HepG2 (cell line): ENCODE data around the gene CTXN1. TPM values are rescaled to one million over a fixed set of nuclear protein-coding genes. Genes with fewer than 3 reads are reported as not detected.

ENCODE experiments used
- CCAR2 ChIP-seq: fragments of 200-400 bp; formaldehyde crosslinking; optimal IDR thresholded peaks from 2 replicates; pipeline ENCODE3; 2018; ENCODE audit warnings: low read depth, mild to moderate bottlenecking, low read length, moderate library complexity
- CEBPB ChIP-seq: IDR thresholded peaks from 2 replicates; pipeline ENCODE4 v1.6.1; 2011; ENCODE audit warnings: low read depth, low read length, improper control_type of control experiment, borderline replicate concordance
- EEA1 ChIP-seq: sonication (generic); formaldehyde crosslinking; IDR thresholded peaks from 2 replicates; pipeline ENCODE4 v1.5.1; 2020; ENCODE audit warnings: mild to moderate bottlenecking, missing genetic modification reagents, borderline replicate concordance
- HDAC2 ChIP-seq: sonication (generic); formaldehyde crosslinking; IDR thresholded peaks from 2 replicates; pipeline ENCODE4 v1.4.0; 2020; ENCODE audit warnings: missing genetic modification reagents
- HNRNPUL1 ChIP-seq: fragments of 200-400 bp; formaldehyde crosslinking; IDR thresholded peaks from 2 replicates; pipeline ENCODE4 v1.6.1; 2017; ENCODE audit warnings: low read depth, mild to moderate bottlenecking, low read length, moderate library complexity
- HOMEZ ChIP-seq: IDR thresholded peaks from 2 replicates; pipeline ENCODE4 v1.6.1; 2016; ENCODE audit warnings: low read depth
- HOXA3 ChIP-seq: sonication (generic); formaldehyde crosslinking; IDR thresholded peaks from 2 replicates; pipeline ENCODE4 v1.5.0; 2020; ENCODE audit warnings: missing genetic modification reagents
- IRX3 ChIP-seq: sonication (generic); formaldehyde crosslinking; IDR thresholded peaks from 2 replicates; pipeline ENCODE4 v1.8.1; 2023; ENCODE audit warnings: mild to moderate bottlenecking, low read depth, missing genetic modification reagents, borderline replicate concordance
- MAZ ChIP-seq, 2 experiments: sonication (generic) in 1 of 2; formaldehyde crosslinking in 1 of 2; IDR thresholded peaks; 2 replicates each; pipeline versions ENCODE4 v1.5.0 to v1.6.1; 2012 to 2020; ENCODE audit warnings: low read depth in 2 of 2, mild to moderate bottlenecking in 2 of 2, borderline replicate concordance in 1 of 2, improper control_type of control experiment in 1 of 2, low read length in 1 of 2, missing genetic modification reagents in 1 of 2, moderate library complexity in 1 of 2
- MXD3 ChIP-seq: IDR thresholded peaks from 2 replicates; pipeline ENCODE4 v1.6.1; 2016; ENCODE audit warnings: mild to moderate bottlenecking, missing biosample characterization, missing genetic modification reagents
- PLRG1 ChIP-seq: fragments of 450-650 bp; conservative IDR thresholded peaks from 2 replicates; pipeline ENCODE4 v1.6.1; 2016
- SALL1 ChIP-seq: sonication (generic); formaldehyde crosslinking; IDR thresholded peaks from 2 replicates; pipeline ENCODE4 v1.8.0; 2022; ENCODE audit warnings: mild to moderate bottlenecking, missing genetic modification reagents
- SIX4 ChIP-seq: sonication (generic); formaldehyde crosslinking; IDR thresholded peaks from 2 replicates; pipeline ENCODE4 v1.4.0; 2020; ENCODE audit warnings: missing genetic modification reagents
- TBL1XR1 ChIP-seq: fragments of 150-350 bp; IDR thresholded peaks from 2 replicates; pipeline ENCODE4 v1.6.1; 2014; ENCODE audit warnings: borderline replicate concordance, low read length; ENCODE audit not compliant: partially characterized antibody
- ZBTB25 ChIP-seq: IDR thresholded peaks from 2 replicates; pipeline ENCODE4 v1.6.1; 2018; ENCODE audit warnings: missing genetic modification reagents
- ZNF274 ChIP-seq: sonication (generic); formaldehyde crosslinking; IDR thresholded peaks from 2 replicates; pipeline ENCODE4 v1.5.1; 2020; ENCODE audit warnings: mild to moderate bottlenecking, missing genetic modification reagents
- ZNF333 ChIP-seq: sonication (generic); formaldehyde crosslinking; IDR thresholded peaks from 2 replicates; pipeline ENCODE4 v1.4.0; 2020; ENCODE audit warnings: mild to moderate bottlenecking, missing genetic modification reagents, borderline replicate concordance
- ZNF558 ChIP-seq: sonication (generic); formaldehyde crosslinking; IDR thresholded peaks from 2 replicates; pipeline ENCODE4 v1.9.0; 2022; ENCODE audit warnings: mild to moderate bottlenecking, missing genetic modification reagents, borderline replicate concordance
- ZNF609 ChIP-seq: sonication (generic); formaldehyde crosslinking; IDR thresholded peaks from 2 replicates; pipeline ENCODE4 v1.4.0; 2020; ENCODE audit warnings: mild to moderate bottlenecking, missing genetic modification reagents, borderline replicate concordance
- ZNF776 ChIP-seq: sonication (generic); formaldehyde crosslinking; IDR thresholded peaks from 2 replicates; pipeline ENCODE4 v1.4.0; 2020; ENCODE audit warnings: mild to moderate bottlenecking, missing genetic modification reagents
- ZSCAN31 ChIP-seq: sonication (generic); formaldehyde crosslinking; IDR thresholded peaks from 2 replicates; pipeline ENCODE4 v1.5.0; 2020; ENCODE audit warnings: low read depth, mild to moderate bottlenecking, missing genetic modification reagents
- polyA plus RNA-seq, 8 experiments: library from polyadenylated mRNA; depleted of rRNA in 3 of 8; stranded (reverse) in 7 of 8; unstranded in 1 of 8; fragments of >200 nt; fragmentation: Illumina TruSeq in 4 of 8; extraction: Trizol in 4 of 8; gene quantifications; 2 replicates each; pipeline versions ENCODE4 v1.2.1 to v1.2.3, GENCODE V29; 2011 to 2016; ENCODE audit warnings: low read depth in 4 of 8, missing spikeins in 1 of 8, mixed read lengths in 1 of 8; ENCODE audit not compliant: insufficient read depth in 1 of 8
- total RNA-seq, 5 experiments: library from RNA; depleted of rRNA; stranded (reverse); fragments of >200 nt; fragmentation: Illumina TruSeq; extraction: Trizol; gene quantifications; 2 replicates each; pipeline ENCODE4 v1.2.3, GENCODE V29; 2016; ENCODE audit warnings: low read depth in 1 of 5

Gene CTXN1
- total and polyA plus RNA-seq, 2 of the 13 experiments (the other 11 are each of a cell fraction or from before 2014, with no cell fraction given), result 0.11 TPM; not detected in 1

- no peak for TF ChIP-seq PLRG1
- TF ChIP-seq ZNF776, result peak; percentile 77; the same call in 1 of the 2 replicates
- TF ChIP-seq IRX3 (CRISPR knock-in tag), result no peak
- no peak for TF ChIP-seq ZSCAN31 (CRISPR knock-in tag)
- peak; percentile 75 for TF ChIP-seq HOXA3 (CRISPR knock-in tag)
- no peak for TF ChIP-seq CEBPB
- 0 out of 2 replicates have a peak, but pooled peaks have one; percentile 9 for TF ChIP-seq ZNF609 (CRISPR knock-in tag)
- no peak; the same call in 1 of the 2 replicates for TF ChIP-seq ZNF558 (CRISPR knock-in tag)
- TF ChIP-seq EEA1, result peak; percentile 63; the same call in 1 of the 2 replicates
- no peak for TF ChIP-seq MXD3 (CRISPR knock-in tag)
- TF ChIP-seq HOMEZ (CRISPR knock-in tag), result no peak
- TF ChIP-seq CCAR2, result no peak
- no peak for TF ChIP-seq ZBTB25
- TF ChIP-seq ZNF274 (CRISPR knock-in tag), result no peak; the same call in 1 of the 2 replicates
- TF ChIP-seq SALL1 (CRISPR knock-in tag), result peak; percentile 32; the same call in 1 of the 2 replicates
- no peak for TF ChIP-seq SIX4 (CRISPR knock-in tag)
- TF ChIP-seq TBL1XR1, result no peak
- no peak for TF ChIP-seq HNRNPUL1
- TF ChIP-seq ZNF333, result no peak
- TF ChIP-seq HDAC2 (CRISPR knock-in tag), result no peak
- TF ChIP-seq MAZ (IDR thresholded peaks at IDR 0.05; ENCODE audit: borderline replicate concordance, low read depth, low read length), result peak; percentile 27; the same call in 1 of the 2 replicates
- TF ChIP-seq MAZ (CRISPR knock-in tag; IDR thresholded peaks at IDR 0.05; ENCODE audit: low read depth), result peak; percentile 72; the same call in 1 of the 2 replicates
These were observed 9.6 kb downstream of the CTXN1 start (continued) for GRCh38 chr19:7916103-7916954.
